Testis (tissue), 2 donors: ENCODE measurements around the gene CCDC89.

Experiments
- POLR2A ChIP-seq: fragments of 450-650 bp; IDR thresholded peaks from one replicate; pipeline ENCODE4 v1.6.1; 2017; ENCODE audit warnings: antibody characterized with exemption, mild to moderate bottlenecking, moderate library complexity
- TF ChIP-seq, protein P1 (sequence below), 3 experiments: fragments of 450-650 bp in 2 of 3; fragments of 200-600 bp in 1 of 3; sonication (generic) in 1 of 3; IDR thresholded peaks; one replicate each; pipeline ENCODE4 v1.5.1; 2016 to 2019; ENCODE audit warnings: antibody characterized with exemption in 3 of 3, mild to moderate bottlenecking in 2 of 3, moderate library complexity in 1 of 3

DNA sequence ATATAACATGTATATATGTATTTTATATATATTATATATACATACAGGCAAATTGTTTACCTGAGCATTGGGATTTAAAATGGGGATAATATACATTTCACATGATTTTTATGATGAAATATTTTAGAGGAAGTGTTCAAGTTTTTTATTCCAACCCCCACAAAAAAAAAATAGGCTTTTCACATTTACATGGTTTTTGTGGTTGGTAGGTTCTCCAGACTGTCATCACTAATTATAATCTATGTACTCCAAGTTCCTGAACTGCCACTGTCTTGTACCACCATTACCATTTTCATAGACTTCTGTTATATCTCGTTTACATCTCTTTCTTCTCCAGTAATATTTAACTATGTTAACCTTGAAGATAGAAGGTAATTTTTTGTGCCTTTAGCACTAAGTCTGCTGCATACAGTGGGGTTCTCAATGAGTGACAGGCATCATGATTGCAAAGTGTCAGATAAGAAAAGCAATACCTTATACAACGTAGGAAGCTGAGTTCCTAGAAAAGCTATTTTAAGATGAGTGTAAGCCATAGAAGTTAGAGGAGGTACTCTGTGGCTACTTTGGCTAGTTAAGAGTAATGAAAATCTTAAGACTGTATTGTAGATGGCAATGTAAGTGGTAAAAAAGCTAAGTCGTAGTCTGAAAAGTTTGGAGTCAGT lies 33.1 kb downstream of the CCDC89 start:
- no peak for TF ChIP-seq POLR2A
- TF ChIP-seq, protein P1, sequence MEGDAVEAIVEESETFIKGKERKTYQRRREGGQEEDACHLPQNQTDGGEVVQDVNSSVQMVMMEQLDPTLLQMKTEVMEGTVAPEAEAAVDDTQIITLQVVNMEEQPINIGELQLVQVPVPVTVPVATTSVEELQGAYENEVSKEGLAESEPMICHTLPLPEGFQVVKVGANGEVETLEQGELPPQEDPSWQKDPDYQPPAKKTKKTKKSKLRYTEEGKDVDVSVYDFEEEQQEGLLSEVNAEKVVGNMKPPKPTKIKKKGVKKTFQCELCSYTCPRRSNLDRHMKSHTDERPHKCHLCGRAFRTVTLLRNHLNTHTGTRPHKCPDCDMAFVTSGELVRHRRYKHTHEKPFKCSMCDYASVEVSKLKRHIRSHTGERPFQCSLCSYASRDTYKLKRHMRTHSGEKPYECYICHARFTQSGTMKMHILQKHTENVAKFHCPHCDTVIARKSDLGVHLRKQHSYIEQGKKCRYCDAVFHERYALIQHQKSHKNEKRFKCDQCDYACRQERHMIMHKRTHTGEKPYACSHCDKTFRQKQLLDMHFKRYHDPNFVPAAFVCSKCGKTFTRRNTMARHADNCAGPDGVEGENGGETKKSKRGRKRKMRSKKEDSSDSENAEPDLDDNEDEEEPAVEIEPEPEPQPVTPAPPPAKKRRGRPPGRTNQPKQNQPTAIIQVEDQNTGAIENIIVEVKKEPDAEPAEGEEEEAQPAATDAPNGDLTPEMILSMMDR (IDR thresholded peaks at IDR 0.05), result no peak
